Measurements from ENCODE around the gene IFNG-AS1. TPM values are rescaled to one million over a fixed set of nuclear protein-coding genes. Genes with fewer than 3 reads are reported as not detected.

Gene IFNG-AS1
- polyA plus RNA-seq, 2 of the 4 experiments (the other 2 are of a cell fraction) = not detected

GRCh38 chr12:67993143-67993542, 3.9 kb downstream of the IFNG-AS1 start:
- POLR2A ChIA-PET = no interaction called here
- FAIRE-seq (no peak), DNase-seq (ENCODE audit: low read depth in 1 of 2, low spot score in 1 of 2) (no peak), ATAC-seq (no peak)
- CTCF ChIA-PET = no interaction called here
- H3K4me1 ChIP-seq = no peaks in the 10 kb centered on the region
- H3K4me3 ChIP-seq = no peak overlapping the region
- H3K4me2 ChIP-seq = no peak overlapping the region
- H3K27ac ChIP-seq = no peak overlapping the region
- TF ChIP-seq POLR2AphosphoS2 (conservative IDR thresholded peaks at IDR 0.05; ENCODE audit: low read length) (no peak), GATA3 (IDR thresholded peaks at IDR 0.05; ENCODE audit: borderline replicate concordance) (no peak), JUNB (IDR thresholded peaks at IDR 0.05) (no peak), SREBF2 (IDR thresholded peaks at IDR 0.05) (no peak), NPAS2 (CRISPR knock-in tag; IDR thresholded peaks at IDR 0.05; ENCODE audit: borderline replicate concordance) (no peak), HOXB13 (CRISPR knock-in tag; IDR thresholded peaks at IDR 0.05; ENCODE audit: low read depth) (no peak), CHD4 (IDR thresholded peaks at IDR 0.05; ENCODE audit: borderline replicate concordance) (no peak), KDM1A (IDR thresholded peaks at IDR 0.05; ENCODE audit: low read depth) (no peak), TP53 (CRISPR knock-in tag; IDR thresholded peaks at IDR 0.05) (no peak)
- WGBS (ENCODE audit: missing lambda C conversion rate) = 22% methylated on average over 2 of the region's 2 CpGs
- H3K9me3 ChIP-seq = no peaks in the 10 kb centered on the region

- ATAC-seq = no peak
- Histone ChIP-seq H3K27ac (no peak overlapping the region), H3K9me3 (no peaks in the 10 kb centered on the region), H3K4me2 (no peak overlapping the region), H3K4me1 (no peaks in the 10 kb centered on the region), H3K4me3 (no peak overlapping the region)
- DNase-seq (ENCODE audit: low read depth in 1 of 2, low spot score in 1 of 2) = no peak
- no peak for FAIRE-seq
- 86% methylated on average over 3 of the region's 3 CpGs for WGBS (ENCODE audit: missing lambda C conversion rate)
- TF ChIP-seq ZFP36 (IDR thresholded peaks at IDR 0.05; ENCODE audit: borderline replicate concordance, partially characterized antibody) (no peak), RARB (CRISPR knock-in tag; IDR thresholded peaks at IDR 0.05) (no peak), HES2 (IDR thresholded peaks at IDR 0.05) (no peak), MAFK (IDR thresholded peaks at IDR 0.05; ENCODE audit: partially characterized antibody) (no peak), USF2 (IDR thresholded peaks at IDR 0.05) (no peak), HMGXB4 (CRISPR knock-in tag; IDR thresholded peaks at IDR 0.05; ENCODE audit: borderline replicate concordance) (no peak), NPAS2 (CRISPR knock-in tag; IDR thresholded peaks at IDR 0.05; ENCODE audit: borderline replicate concordance) (no peak), JUN (IDR thresholded peaks at IDR 0.05) (no peak), PBX3 (IDR thresholded peaks at IDR 0.05) (no peak), ESRRA (IDR thresholded peaks at IDR 0.05; ENCODE audit: borderline replicate concordance, low read length) (no peak)
- ChIA-PET CTCF (no interaction called here), POLR2A (no interaction called here)
These were observed 4.8 kb downstream of the IFNG-AS1 start for GRCh38 chr12:67994046-67994445.

- POLR2A ChIA-PET = no interaction called here
- Histone ChIP-seq H3K4me1 (no peaks in the 10 kb centered on the region), H3K27ac (no peak overlapping the region), H3K4me2 (no peak overlapping the region), H3K4me3 (no peak overlapping the region), H3K9me3 (no peaks in the 10 kb centered on the region)
- FAIRE-seq = no peak
- CTCF ChIA-PET = interaction anchor here (1.7 kb wide), 1 partner anchor 12 kb away, joined by 4 read pairs; no protein-coding TSS in a partner anchor
- no peak for ATAC-seq
- TF ChIP-seq ZSCAN20 (CRISPR knock-in tag; IDR thresholded peaks at IDR 0.05) (no peak), RFX5 (IDR thresholded peaks at IDR 0.05) (no peak), ELK1 (IDR thresholded peaks at IDR 0.05; ENCODE audit: low read depth, low read length) (no peak), ZFP36 (IDR thresholded peaks at IDR 0.05; ENCODE audit: borderline replicate concordance, partially characterized antibody) (no peak), NFE2L2 (conservative IDR thresholded peaks at IDR 0.05; ENCODE audit: low read length) (no peak), MAX (IDR thresholded peaks at IDR 0.05) (no peak), JUN (IDR thresholded peaks at IDR 0.05) (no peak), KDM5A (IDR thresholded peaks at IDR 0.05) (no peak), ESRRA (IDR thresholded peaks at IDR 0.05; ENCODE audit: borderline replicate concordance, low read length) (no peak), MAZ (IDR thresholded peaks at IDR 0.05; ENCODE audit: borderline replicate concordance, low read depth, low read length) (no peak), BHLHE40 (IDR thresholded peaks at IDR 0.05; ENCODE audit: low read depth, low read length) (no peak), TFCP2L1 (CRISPR knock-in tag; IDR thresholded peaks at IDR 0.05) (no peak), HOXB13 (CRISPR knock-in tag; IDR thresholded peaks at IDR 0.05; ENCODE audit: low read depth) (no peak), NPAS2 (CRISPR knock-in tag; IDR thresholded peaks at IDR 0.05; ENCODE audit: borderline replicate concordance) (no peak)
- DNase-seq (ENCODE audit: low read depth in 1 of 2, low spot score in 1 of 2) = no peak
These were observed 7.1 kb downstream of the IFNG-AS1 start for GRCh38 chr12:67996347-67996746.
